ENCODE measurements around the gene POLR2L.

Gene POLR2L

GRCh38 chr11:858053-858761 is 15.9 kb upstream of the POLR2L start:
- in situ Hi-C loops (cut with MboI; ENCODE audit: low sequenced_read_pairs), result loop anchor here (25.0 kb wide), 1 partner anchor 204 kb away; the partner anchor contains the start of gene MUC2

- in situ Hi-C loops (cut with MboI; ENCODE audit: low sequenced_read_pairs), result loop anchor here (25.0 kb wide), 1 partner anchor 206 kb away; the partner anchor contains the start of gene MUC2
Measured at GRCh38 chr11:856397-856796, 14.1 kb upstream of the POLR2L start.

- in situ Hi-C loops (cut with MboI; ENCODE audit: low sequenced_read_pairs), result loop anchor here (25.0 kb wide), 1 partner anchor 207 kb away; the partner anchor contains the start of gene MUC2
Measured at GRCh38 chr11:855796-856195, 13.5 kb upstream of the POLR2L start.

GRCh38 chr11:855330-855674 is 13.0 kb upstream of the POLR2L start:
- in situ Hi-C loops (cut with MboI; ENCODE audit: low sequenced_read_pairs), result loop anchor here (25.0 kb wide), 1 partner anchor 207 kb away; the partner anchor contains the start of gene MUC2

GRCh38 chr11:854601-855329 is 12.4 kb upstream of the POLR2L start:
- in situ Hi-C loops (cut with MboI; ENCODE audit: low sequenced_read_pairs), result loop anchor here (25.0 kb wide), 1 partner anchor 208 kb away; the partner anchor contains the start of gene MUC2

GRCh38 chr11:853682-854448 is 11.5 kb upstream of the POLR2L start:
- in situ Hi-C loops (cut with MboI; ENCODE audit: low sequenced_read_pairs), result loop anchor here (25.0 kb wide), 1 partner anchor 208 kb away; the partner anchor contains the start of gene MUC2

- in situ Hi-C loops (cut with MboI; ENCODE audit: low sequenced_read_pairs), result loop anchor here (25.0 kb wide), 1 partner anchor 210 kb away; the partner anchor contains the start of gene MUC2
Measured at GRCh38 chr11:852762-853161, 10.4 kb upstream of the POLR2L start.

- in situ Hi-C loops (cut with MboI; ENCODE audit: low sequenced_read_pairs), result loop anchor here (25.0 kb wide), 1 partner anchor 211 kb away; the partner anchor contains the start of gene MUC2
Measured at GRCh38 chr11:850775-851763, 8.7 kb upstream of the POLR2L start.

GRCh38 chr11:849951-850774 is 7.8 kb upstream of the POLR2L start:
- in situ Hi-C loops (cut with MboI; ENCODE audit: low sequenced_read_pairs), result loop anchor here (25.0 kb wide), 1 partner anchor 212 kb away; the partner anchor contains the start of gene MUC2

GRCh38 chr11:849104-849824 is 6.9 kb upstream of the POLR2L start:
- in situ Hi-C loops (cut with MboI; ENCODE audit: low sequenced_read_pairs), result no loop called here

GRCh38 chr11:848380-848931 is 6.1 kb upstream of the POLR2L start:
- in situ Hi-C loops (cut with MboI; ENCODE audit: low sequenced_read_pairs), result no loop called here

GRCh38 chr11:847876-848275 is 5.5 kb upstream of the POLR2L start:
- in situ Hi-C loops (cut with MboI; ENCODE audit: low sequenced_read_pairs), result no loop called here

GRCh38 chr11:846496-847098 is 4.3 kb upstream of the POLR2L start:
- in situ Hi-C loops (cut with MboI; ENCODE audit: low sequenced_read_pairs), result no loop called here

GRCh38 chr11:845872-846495 is 3.7 kb upstream of the POLR2L start:
- in situ Hi-C loops (cut with MboI; ENCODE audit: low sequenced_read_pairs), result no loop called here

- in situ Hi-C loops (cut with MboI; ENCODE audit: low sequenced_read_pairs), result no loop called here
Measured at GRCh38 chr11:844693-845644, 2.6 kb upstream of the POLR2L start.
